HG02588 (cell line): ENCODE results near the gene SCAF8.
"Not testable (repeated sequence)": the region's sequence is repeated elsewhere in the genome, so short reads cannot be mapped to it uniquely, and the experiment has no call there.

Experiments
- ATAC-seq: cut with Tn5 transposase; IDR thresholded peaks from one replicate; pipeline ENCODE4 v1.9.1; 2021; ENCODE audit warnings: mild to moderate bottlenecking, moderate library complexity; ENCODE audit not compliant: unreplicated experiment

Gene SCAF8

GRCh38 chr6:154733626-154734382, 588 bp downstream of the SCAF8 start:
- ATAC-seq: peak; percentile 81

- no peak for ATAC-seq
These were observed 3.5 kb downstream of the SCAF8 start for GRCh38 chr6:154736618-154737259.

GRCh38 chr6:154737424-154737823, 4.2 kb downstream of the SCAF8 start:
- no peak for ATAC-seq

GRCh38 chr6:154738551-154738961, 5.3 kb downstream of the SCAF8 start:
- ATAC-seq: no peak

GRCh38 chr6:154740658-154741057, 7.4 kb downstream of the SCAF8 start:
- no peak for ATAC-seq

- no peak for ATAC-seq
These were observed 9.7 kb downstream of the SCAF8 start for GRCh38 chr6:154742891-154743290.

GRCh38 chr6:154744029-154744745, 11.0 kb downstream of the SCAF8 start:
- not testable (repeated sequence) for ATAC-seq

- no peak for ATAC-seq
These were observed 12.0 kb downstream of the SCAF8 start for GRCh38 chr6:154745243-154745642.

- ATAC-seq: no peak
These were observed 16.1 kb downstream of the SCAF8 start for GRCh38 chr6:154749341-154749740.

GRCh38 chr6:154751011-154751800, 18.0 kb downstream of the SCAF8 start:
- ATAC-seq: no peak

- ATAC-seq: no peak
These were observed 18.8 kb downstream of the SCAF8 start for GRCh38 chr6:154752022-154752421.

- ATAC-seq: no peak
These were observed 20.9 kb downstream of the SCAF8 start for GRCh38 chr6:154754152-154754551.

GRCh38 chr6:154757352-154758050, 24.3 kb downstream of the SCAF8 start:
- ATAC-seq: no peak

GRCh38 chr6:154758125-154758524, 24.9 kb downstream of the SCAF8 start:
- no peak for ATAC-seq

- ATAC-seq: no peak
These were observed 30.4 kb downstream of the SCAF8 start for GRCh38 chr6:154763650-154764049.

GRCh38 chr6:154765273-154765672, 32.1 kb downstream of the SCAF8 start:
- ATAC-seq: no peak

GRCh38 chr6:154766288-154766687, 33.1 kb downstream of the SCAF8 start:
- no peak for ATAC-seq

GRCh38 chr6:154767003-154767723, 33.9 kb downstream of the SCAF8 start:
- ATAC-seq: no peak

- no peak for ATAC-seq
These were observed 35.1 kb downstream of the SCAF8 start for GRCh38 chr6:154768280-154768679.

- ATAC-seq: peak; percentile 95
These were observed 40.4 kb downstream of the SCAF8 start for GRCh38 chr6:154773610-154774089.
